Lower lobe of right lung (tissue), 2 donors: ENCODE measurements around the gene KBTBD4. TPM values are rescaled to one million over a fixed set of nuclear protein-coding genes. Genes with fewer than 3 reads are reported as not detected.

Source experiments
- ATAC-seq, 2 donors: fragments of 200-7000 bp; cut with Tn5 transposase; one replicate each; pipeline ENCODE4 v1.9.1; 2020 to 2022; ENCODE audit warnings: mild to moderate bottlenecking in 2 of 2, moderate library complexity in 2 of 2
- DNase-seq: peaks from one replicate; pipeline ENCODE4 v3.0.0-alpha.2; 2020
- H3K27ac ChIP-seq: fragments of 200-600 bp; one replicate; pipeline ENCODE4 v1.8.0; 2022
- H3K27me3 ChIP-seq: fragments of 200-600 bp; one replicate; pipeline ENCODE4 v1.8.0; 2022; ENCODE audit warnings: low read depth
- H3K36me3 ChIP-seq: fragments of 200-600 bp; one replicate; pipeline ENCODE4 v1.8.0; 2022; ENCODE audit warnings: mild to moderate bottlenecking
- H3K4me1 ChIP-seq: fragments of 200-600 bp; one replicate; pipeline ENCODE4 v1.8.0; 2022
- H3K4me3 ChIP-seq: fragments of 200-600 bp; one replicate; pipeline ENCODE4 v1.8.0; 2022; ENCODE audit warnings: mild to moderate bottlenecking
- H3K9me3 ChIP-seq: fragments of 200-600 bp; one replicate; pipeline ENCODE4 v1.8.0; 2022
- CTCF ChIP-seq: fragments of 200-600 bp; IDR thresholded peaks from one replicate; pipeline ENCODE4 v1.8.0; 2022; ENCODE audit warnings: antibody characterized with exemption, mild to moderate bottlenecking
- intact Hi-C: fragments of 100-400 bp; cut with DNase I; formaldehyde crosslinking; loops from one replicate; pipeline ENCODE4 v1.11.0; 2022
- total RNA-seq: library from RNA; stranded (reverse); fragmentation: NEBNext Ultra II Directional; extraction: Animal tissue kit (Norgen Biotek cat#: 25700); gene quantifications from one replicate; pipeline ENCODE4 v1.2.1, GENCODE V29; 2021
- donor health status: DM: no; HTN: yes; CAD: no; lungs with severe emphysema.

The KBTBD4 gene
- total RNA-seq, 1 donor from 2014 or later: 13.4 TPM

- peak within 1 kb of the TSS; percentile 23 for H3K4me3 ChIP-seq
- TF ChIP-seq CTCF: no peak
- ATAC-seq (peak in 1 of 2 donors; percentile 14), DNase-seq (no peak)
- peaks cover 6% of the 10 kb centered on the region for H3K4me1 ChIP-seq
- peaks cover 50% of the 10 kb centered on the region for H3K27me3 ChIP-seq
- no peaks in the 10 kb centered on the region for H3K9me3 ChIP-seq
- H3K27ac ChIP-seq: no peak within 1 kb of the TSS
- intact Hi-C loops: no loop called here
- no peaks in the 10 kb centered on the region for H3K36me3 ChIP-seq
Measured at GRCh38 chr11:47593934-47594855, 15.4 kb upstream of the KBTBD4 start, which contains the start of gene C1QTNF4. TSS of gene C1QTNF4 (minus strand) at chr11:47594411. CDS start at chr11:47590810, 3,601 bp downstream.

- intact Hi-C loops: no loop called here
- H3K9me3 ChIP-seq: no peaks in the 10 kb centered on the region
- TF ChIP-seq CTCF: no peak
- ATAC-seq: no peak
- H3K36me3 ChIP-seq: no peaks in the 10 kb centered on the region
- H3K4me3 ChIP-seq: no peak overlapping the region
- H3K27ac ChIP-seq: no peak overlapping the region
- peaks cover 6% of the 10 kb centered on the region for H3K4me1 ChIP-seq
- H3K27me3 ChIP-seq: peaks cover 52% of the 10 kb centered on the region
- no peak for DNase-seq
Measured at GRCh38 chr11:47593492-47593933, 14.7 kb upstream of the KBTBD4 start.

- peaks cover 52% of the 10 kb centered on the region for H3K27me3 ChIP-seq
- DNase-seq (no peak), ATAC-seq (no peak)
- H3K4me1 ChIP-seq: peaks cover 6% of the 10 kb centered on the region
- no peak for TF ChIP-seq CTCF
- intact Hi-C loops: no loop called here
- H3K4me3 ChIP-seq: no peak overlapping the region
- no peaks in the 10 kb centered on the region for H3K36me3 ChIP-seq
- no peaks in the 10 kb centered on the region for H3K9me3 ChIP-seq
- no peak overlapping the region for H3K27ac ChIP-seq
Measured at GRCh38 chr11:47592970-47593369, 14.2 kb upstream of the KBTBD4 start.

- no peak overlapping the region for H3K4me3 ChIP-seq
- H3K4me1 ChIP-seq: peaks cover 6% of the 10 kb centered on the region
- intact Hi-C loops: no loop called here
- DNase-seq (no peak), ATAC-seq (no peak)
- no peak overlapping the region for H3K27ac ChIP-seq
- no peak for TF ChIP-seq CTCF
- H3K27me3 ChIP-seq: peaks cover 52% of the 10 kb centered on the region
- H3K9me3 ChIP-seq: no peaks in the 10 kb centered on the region
- H3K36me3 ChIP-seq: no peaks in the 10 kb centered on the region
Measured at GRCh38 chr11:47592251-47592650, 13.5 kb upstream of the KBTBD4 start.

GRCh38 chr11:47591764-47592163 is 13.0 kb upstream of the KBTBD4 start:
- TF ChIP-seq CTCF: no peak
- intact Hi-C loops: no loop called here
- H3K36me3 ChIP-seq: no peaks in the 10 kb centered on the region
- ATAC-seq: no peak
- no peak overlapping the region for H3K4me3 ChIP-seq
- peaks cover 6% of the 10 kb centered on the region for H3K4me1 ChIP-seq
- H3K27ac ChIP-seq: no peak overlapping the region
- no peaks in the 10 kb centered on the region for H3K9me3 ChIP-seq
- DNase-seq: no peak
- peaks cover 52% of the 10 kb centered on the region for H3K27me3 ChIP-seq
